A204.1 (cell line): ENCODE results near the gene CCDC91.
"Not testable (repeated sequence)": the region's sequence is repeated elsewhere in the genome, so short reads cannot be mapped to it uniquely, and the experiment has no call there.

Experiments used
- FAIRE-seq: peaks from 2 replicates; lab custom pipeline; 2012; peaks lifted over from hg19 to GRCh38; lab: Jason Lieb, UNC

CCDC91 gene

DNA sequence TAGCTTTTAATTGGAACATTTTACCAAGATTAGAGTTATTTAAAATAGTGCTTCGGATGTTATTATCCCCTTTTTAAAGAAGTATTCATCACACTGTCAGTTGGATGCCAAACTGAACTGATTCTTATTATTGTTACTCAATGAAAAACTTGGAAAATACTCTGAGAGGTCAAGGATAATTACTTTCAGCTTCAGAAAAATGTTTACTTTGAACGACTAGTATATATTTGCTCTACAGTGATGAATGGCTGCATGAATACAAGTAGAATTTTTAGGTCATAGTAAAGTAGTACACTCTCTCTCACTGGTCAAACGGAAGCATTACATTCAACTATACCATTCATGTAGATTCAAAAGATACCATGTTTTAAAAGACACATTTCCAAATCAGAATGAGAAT, 269.2 kb downstream of the CCDC91 start:
- no peak for FAIRE-seq

- no peak for FAIRE-seq
Observed at GRCh38 chr12:28460420-28461130, 270.3 kb downstream of the CCDC91 start.

DNA sequence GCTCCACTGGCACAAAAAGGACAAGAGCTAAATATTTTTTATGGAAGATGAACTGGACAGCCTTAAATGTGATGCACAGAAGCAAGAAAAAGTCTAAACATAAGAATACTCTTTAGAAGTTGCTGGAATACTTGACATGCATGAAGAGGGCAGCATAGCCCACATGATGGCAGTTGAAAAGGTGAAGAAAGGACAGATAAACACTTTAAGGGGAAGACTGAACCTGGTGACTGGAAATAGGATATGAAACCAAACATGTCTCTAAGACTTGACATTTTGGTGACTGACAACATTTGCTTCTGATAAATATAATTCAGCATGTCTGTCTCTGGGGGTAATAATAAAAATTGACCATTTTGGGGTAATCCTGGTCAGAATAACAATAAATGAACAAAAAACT, 273.1 kb downstream of the CCDC91 start:
- no peak for FAIRE-seq

DNA sequence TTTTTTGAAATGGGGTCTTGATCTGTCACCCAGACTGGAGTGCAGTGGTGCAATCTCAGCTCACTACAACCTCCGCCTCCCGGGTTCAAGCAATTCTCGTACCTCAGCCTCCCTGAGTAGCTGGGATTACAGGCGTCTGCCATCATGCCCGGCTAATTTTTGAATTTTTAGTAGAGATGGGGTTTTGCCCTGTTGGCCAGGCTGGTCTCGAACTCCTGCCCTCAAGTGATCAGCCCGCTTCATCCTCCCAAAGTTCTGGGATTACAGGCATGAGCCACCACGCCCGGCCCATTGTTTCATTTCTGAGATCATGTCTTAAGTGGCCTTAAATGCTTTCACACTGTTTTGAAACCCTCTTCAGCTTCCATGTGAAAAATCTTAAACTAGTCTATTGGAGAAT, 281.5 kb downstream of the CCDC91 start:
- FAIRE-seq: not testable (repeated sequence)

DNA sequence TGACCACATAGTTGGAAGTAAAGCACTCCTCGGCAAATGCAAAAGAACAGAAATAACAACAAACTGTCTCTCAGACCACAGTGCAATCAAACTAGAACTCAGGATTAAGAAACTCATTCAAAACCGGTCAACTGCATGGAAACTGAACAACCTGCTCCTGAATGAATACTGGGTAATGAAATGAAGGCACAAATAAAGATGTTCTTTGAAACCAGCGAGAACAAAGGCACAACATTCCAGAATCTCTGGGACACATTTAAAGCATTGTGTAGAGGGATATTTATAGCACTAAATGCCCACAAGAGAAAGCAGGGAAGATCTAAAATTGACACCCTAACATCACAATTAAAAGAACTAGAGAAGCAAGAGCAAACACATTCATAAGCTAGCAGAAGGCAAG, 285.9 kb downstream of the CCDC91 start:
- FAIRE-seq: not testable (repeated sequence)

DNA sequence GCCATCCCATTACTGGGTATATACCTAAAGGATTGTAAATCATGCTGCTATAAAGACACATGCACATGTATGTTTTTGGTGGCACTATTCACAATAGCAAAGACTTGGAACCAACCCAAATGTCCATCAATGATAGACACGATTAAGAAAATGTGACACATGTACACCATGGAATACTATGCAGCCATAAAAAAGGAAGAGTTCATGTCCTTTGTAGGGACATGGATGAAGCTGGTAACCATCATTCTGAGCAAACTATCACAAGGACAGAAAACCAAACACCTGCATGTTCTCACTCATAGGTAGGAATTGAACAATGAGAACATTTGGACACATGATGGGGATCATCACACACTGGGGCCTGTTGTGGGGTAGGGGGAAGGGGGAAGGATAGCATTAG, 288.8 kb downstream of the CCDC91 start:
- FAIRE-seq: not testable (repeated sequence)

GRCh38 chr12:28479683-28480082, 289.4 kb downstream of the CCDC91 start:
- no peak for FAIRE-seq

DNA sequence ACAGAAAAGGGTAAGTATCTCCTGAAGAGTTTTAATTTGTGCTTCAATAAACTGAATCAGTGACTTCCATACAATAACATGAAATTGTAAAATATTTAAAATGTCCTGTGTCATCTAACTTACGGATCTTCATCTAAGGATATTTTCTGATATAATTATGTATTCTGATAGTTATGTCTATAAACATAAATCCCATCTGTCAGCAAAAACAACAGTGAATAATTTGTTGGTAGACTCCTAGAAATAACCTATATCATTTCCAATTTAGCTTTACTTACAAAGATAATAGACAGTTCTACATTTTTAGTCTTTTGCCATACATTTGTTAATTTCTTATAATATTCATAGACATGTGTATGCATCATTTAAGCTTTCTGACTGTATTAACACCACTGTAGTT, 293.9 kb downstream of the CCDC91 start:
- FAIRE-seq: no peak

DNA sequence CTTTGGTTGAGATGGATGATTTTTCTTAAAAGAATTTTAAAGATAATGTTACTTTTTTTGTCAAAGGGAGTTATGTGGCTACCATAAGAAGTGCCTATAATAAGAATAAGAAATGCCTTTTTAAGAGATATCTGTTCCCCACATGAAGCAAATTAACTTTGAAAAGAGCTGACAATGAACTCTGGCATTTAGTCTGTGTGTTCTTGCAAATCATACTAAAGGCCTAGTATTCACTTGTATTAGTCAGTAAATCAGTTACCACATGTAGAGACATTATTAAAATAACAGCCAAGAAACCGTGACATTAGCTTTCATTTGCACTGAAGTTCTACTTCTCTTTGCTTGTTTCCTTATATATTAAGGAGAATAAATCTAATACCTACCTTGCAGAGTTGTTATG, 296.3 kb downstream of the CCDC91 start:
- no peak for FAIRE-seq

DNA sequence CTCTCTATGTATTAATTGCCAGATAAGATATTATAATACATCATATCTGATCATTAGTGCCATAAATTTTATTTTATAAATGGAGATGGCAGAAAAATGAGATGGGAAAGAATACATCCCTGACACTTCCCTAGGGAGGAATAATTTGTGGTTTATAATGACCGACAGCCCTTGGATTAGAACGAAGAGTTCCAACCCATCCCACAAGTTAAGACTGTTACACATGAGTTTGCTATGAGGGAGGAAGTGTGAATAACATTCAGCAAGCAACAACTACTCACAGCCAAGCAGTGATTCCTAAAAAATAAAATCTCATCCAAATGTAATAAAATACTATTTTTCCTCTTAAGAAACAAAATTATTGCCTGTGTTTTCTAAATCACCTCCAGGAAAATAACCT, 299.0 kb downstream of the CCDC91 start:
- FAIRE-seq: no peak

- FAIRE-seq: no peak
Observed at GRCh38 chr12:28497889-28498411, 307.7 kb downstream of the CCDC91 start.

DNA sequence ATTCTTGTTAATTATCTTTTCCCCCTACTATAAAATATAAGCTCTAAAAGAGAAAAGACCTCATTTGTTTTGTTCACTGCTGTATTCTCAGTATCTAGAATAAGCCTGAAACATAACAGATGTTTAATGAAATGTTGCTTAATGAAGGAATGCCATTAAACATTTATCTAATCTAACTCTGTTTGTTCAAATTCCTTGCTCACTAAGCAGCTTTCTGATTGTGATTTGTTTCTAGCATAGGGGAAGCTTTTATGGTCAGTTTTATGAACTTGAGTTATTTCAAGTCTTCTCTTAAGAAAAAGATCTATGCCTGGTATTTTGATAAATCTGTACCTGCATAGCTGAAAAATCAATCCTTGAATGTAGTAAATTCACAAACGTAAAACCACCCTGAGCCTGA, 308.6 kb downstream of the CCDC91 start:
- no peak for FAIRE-seq

GRCh38 chr12:28500373-28501024, 310.2 kb downstream of the CCDC91 start:
- no peak for FAIRE-seq

DNA sequence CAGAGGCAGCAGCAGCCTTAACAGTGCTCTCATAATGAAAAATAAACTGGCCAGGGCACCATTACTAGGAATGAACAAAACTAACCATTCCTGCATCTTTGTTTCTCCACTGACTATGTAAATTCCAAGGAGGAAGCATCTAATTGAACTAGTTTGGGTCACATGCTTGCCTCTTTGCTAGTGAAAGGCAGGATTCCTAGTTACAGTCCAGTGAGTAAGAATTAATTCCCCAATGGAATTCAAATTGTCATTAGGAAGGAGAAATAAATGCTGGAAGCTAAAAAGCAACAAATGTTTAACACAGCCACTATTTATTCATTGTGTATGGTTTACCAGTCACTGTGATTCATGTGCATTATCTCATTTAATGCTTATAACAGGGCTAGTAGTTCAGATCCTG, 316.0 kb downstream of the CCDC91 start:
- FAIRE-seq: no peak

GRCh38 chr12:28507033-28507432, 316.8 kb downstream of the CCDC91 start:
- FAIRE-seq: no peak

DNA sequence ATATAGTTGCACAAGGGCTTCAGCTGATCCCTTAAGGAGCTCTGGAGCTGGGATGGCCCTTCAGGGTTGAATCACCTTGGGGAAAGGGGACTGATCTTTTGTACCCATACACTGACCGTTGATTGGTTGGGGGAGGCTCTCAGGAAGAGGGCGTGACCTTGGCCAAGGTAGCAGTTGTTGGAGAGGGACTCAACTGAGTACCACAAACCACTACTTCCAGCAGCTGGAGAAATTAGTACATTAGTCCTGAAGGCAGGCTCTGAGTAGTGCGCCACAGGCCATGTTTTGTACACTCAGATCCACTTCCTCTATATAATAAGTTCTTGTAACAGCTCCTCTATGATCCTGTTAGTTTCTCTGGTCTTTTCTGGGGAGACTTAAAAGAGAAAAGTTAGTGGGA, 317.6 kb downstream of the CCDC91 start:
- FAIRE-seq: no peak

DNA sequence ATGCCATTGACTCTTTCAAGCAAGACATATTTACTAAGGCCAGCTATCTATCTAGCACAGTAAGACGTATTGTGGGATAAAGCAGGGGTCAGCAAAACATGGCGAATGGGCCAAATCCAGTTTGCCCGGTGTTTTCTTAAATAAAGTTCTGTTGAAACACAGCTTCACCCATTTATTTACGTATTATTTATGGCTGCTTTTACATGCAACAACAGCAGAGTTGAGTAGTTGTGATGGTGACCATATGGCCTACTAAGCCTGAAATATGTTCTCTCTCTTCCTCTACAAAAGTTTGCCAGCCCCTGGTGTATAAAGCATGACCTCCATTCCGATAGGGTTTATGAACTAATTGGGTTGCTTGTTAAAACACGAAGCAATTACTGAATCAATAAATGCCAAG, 322.1 kb downstream of the CCDC91 start:
- FAIRE-seq: no peak

DNA sequence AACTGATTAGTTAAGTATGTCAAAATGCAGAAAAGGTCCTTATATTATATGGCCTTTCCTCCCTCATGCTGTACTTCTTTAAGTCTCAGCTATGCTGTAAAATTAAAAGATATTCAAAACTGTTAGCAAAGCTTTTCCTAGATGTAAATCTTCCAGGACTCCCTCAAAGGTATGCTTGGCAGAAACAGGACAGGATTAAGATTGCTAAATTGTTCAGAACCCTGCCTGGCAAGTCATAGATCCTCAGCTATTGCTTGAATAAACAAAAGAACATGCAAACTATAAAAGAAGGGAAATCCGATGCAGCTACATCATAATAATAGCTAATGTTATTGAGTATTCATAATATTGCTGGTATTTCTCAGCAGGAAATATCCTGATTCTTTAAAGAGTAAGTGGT, 322.6 kb downstream of the CCDC91 start:
- no peak for FAIRE-seq

- no peak for FAIRE-seq
Observed at GRCh38 chr12:28513983-28514382, 323.7 kb downstream of the CCDC91 start.

DNA sequence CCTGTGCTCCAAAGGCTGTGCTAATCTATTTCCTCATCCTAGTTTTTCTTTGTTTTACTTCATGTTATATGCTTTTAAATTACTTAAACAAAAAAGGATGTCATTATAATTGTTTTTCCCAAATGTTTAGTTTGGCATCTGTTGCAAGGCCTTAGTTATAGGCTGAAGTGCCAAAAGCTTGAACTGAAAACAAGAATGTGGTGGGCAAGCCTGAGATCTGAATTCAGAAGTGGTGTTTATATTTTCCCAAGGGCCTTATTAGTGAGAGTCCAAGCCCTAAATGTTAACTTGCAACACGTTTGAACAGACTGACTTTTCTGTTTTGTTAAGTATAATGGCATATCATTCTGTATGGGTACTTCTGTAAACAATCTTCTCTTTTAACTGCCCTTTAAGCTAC, 326.8 kb downstream of the CCDC91 start:
- FAIRE-seq: no peak

- no peak for FAIRE-seq
Observed at GRCh38 chr12:28527631-28528249, 337.5 kb downstream of the CCDC91 start.

DNA sequence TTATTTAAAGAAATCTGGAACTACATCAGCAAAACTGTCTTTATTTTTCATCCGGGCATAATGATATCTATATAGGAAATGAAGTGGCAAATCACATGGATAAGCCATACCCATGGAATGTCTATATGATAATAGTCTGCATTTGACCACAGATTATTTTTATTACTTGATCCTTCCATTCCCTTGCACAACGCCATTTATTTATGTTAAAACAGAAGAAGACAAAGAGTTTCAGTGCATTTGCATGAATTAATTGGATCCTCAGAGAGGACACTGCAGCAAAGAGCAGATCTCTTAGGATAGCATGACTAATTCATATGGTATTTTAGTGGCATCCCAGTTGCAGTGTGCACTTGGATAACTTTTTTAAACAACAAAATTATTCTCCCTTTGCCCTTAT, 345.0 kb downstream of the CCDC91 start:
- no peak for FAIRE-seq

DNA sequence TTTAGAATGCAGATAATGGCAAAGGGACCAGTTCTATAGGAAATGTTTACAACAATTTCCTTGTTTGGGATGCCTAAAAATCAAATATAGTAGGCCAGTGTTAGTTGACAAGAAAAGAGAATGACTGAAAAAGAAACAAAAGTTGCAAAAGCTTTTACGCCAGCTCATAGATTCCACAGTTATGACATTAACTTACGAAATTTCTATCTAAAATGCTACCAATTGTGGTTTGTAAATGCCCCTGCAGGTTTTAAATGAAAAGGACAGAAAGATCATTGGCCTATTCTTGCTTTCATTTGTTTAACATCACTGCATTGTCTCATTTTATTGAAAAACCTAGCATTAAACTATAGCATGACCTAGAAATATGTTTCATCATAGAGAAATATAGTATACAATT, 345.8 kb downstream of the CCDC91 start:
- no peak for FAIRE-seq

DNA sequence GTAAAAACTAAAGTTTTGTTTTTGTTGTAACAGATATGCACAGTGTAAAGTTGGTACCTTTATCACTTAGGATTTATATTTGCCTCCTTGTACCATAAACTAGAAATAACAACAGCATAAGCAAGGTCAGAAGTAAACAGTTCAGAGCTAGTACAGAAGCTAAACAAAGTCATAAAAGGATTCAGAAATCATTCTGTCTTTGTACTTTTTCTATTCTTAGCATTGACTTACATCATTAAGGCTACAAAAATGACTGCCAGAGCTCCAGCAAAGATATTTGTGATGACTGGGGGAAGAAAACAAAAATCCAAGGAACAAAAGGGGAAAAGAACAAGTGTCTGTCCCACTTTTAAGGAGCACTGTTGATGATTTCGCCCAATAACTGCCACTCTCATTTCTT, 347.2 kb downstream of the CCDC91 start:
- no peak for FAIRE-seq
